H9 (cell line): ENCODE results near the gene MFSD11. TPM values are rescaled to one million over a fixed set of nuclear protein-coding genes. Genes with fewer than 3 reads are reported as not detected.

Source experiments
- DNase-seq: peaks from one replicate; pipeline ENCODE4 v3.0.0-alpha.2; 2017
- H2AFZ ChIP-seq: one replicate; pipeline ENCODE4 v1.6.1; 2013; ENCODE audit warnings: mild to moderate bottlenecking, low read length, control low read depth, moderate library complexity
- H2AK5ac ChIP-seq: 2 replicates; pipeline ENCODE4 v1.6.1; 2013; ENCODE audit warnings: low read length, control low read depth, mixed read lengths; ENCODE audit not compliant: insufficient read length
- H2BK120ac ChIP-seq: one replicate; pipeline ENCODE4 v1.6.1; 2013; ENCODE audit warnings: low read depth, mild to moderate bottlenecking, low read length, control low read depth, inconsistent platforms; ENCODE audit not compliant: poor library complexity, severe bottlenecking
- H2BK12ac ChIP-seq: 2 replicates; pipeline ENCODE4 v1.6.1; 2013; ENCODE audit warnings: low read length, control low read depth, mixed read lengths, low read depth; ENCODE audit not compliant: insufficient read length
- H2BK15ac ChIP-seq: 2 replicates; pipeline ENCODE4 v1.6.1; 2013; ENCODE audit warnings: low read depth, low read length, control low read depth
- H2BK20ac ChIP-seq: one replicate; pipeline ENCODE4 v1.6.1; 2013; ENCODE audit warnings: low read depth, mild to moderate bottlenecking, low read length, control low read depth, inconsistent platforms; ENCODE audit not compliant: poor library complexity, severe bottlenecking
- H2BK5ac ChIP-seq: 2 replicates; pipeline ENCODE4 v1.6.1; 2013; ENCODE audit warnings: low read length, control low read depth, mixed read lengths; ENCODE audit not compliant: insufficient read length
- H3K14ac ChIP-seq: 2 replicates; pipeline ENCODE4 v1.6.1; 2013; ENCODE audit warnings: low read length, control low read depth; ENCODE audit not compliant: insufficient read depth
- H3K18ac ChIP-seq: 2 replicates; pipeline ENCODE4 v1.6.1; 2013; ENCODE audit warnings: low read depth, mild to moderate bottlenecking, mixed read lengths, low read length, control low read depth; ENCODE audit not compliant: insufficient read length
- H3K23ac ChIP-seq: 2 replicates; pipeline ENCODE4 v1.6.1; 2013; ENCODE audit warnings: low read length, control low read depth, mixed read lengths, low read depth; ENCODE audit not compliant: insufficient read length
- H3K23me2 ChIP-seq: 2 replicates; pipeline ENCODE4 v1.6.1; 2013; ENCODE audit warnings: low read depth, mild to moderate bottlenecking, mixed read lengths, low read length, control low read depth; ENCODE audit not compliant: insufficient read length, poor library complexity, severe bottlenecking
- H3K27ac ChIP-seq: 2 replicates; pipeline ENCODE4 v1.5.1; 2013; ENCODE audit warnings: low read length, control low read depth, mixed read lengths, low read depth; ENCODE audit not compliant: insufficient read length
- H3K27me3 ChIP-seq: 2 replicates; pipeline ENCODE4 v1.6.1; 2013; ENCODE audit warnings: low read length, control low read depth, inconsistent platforms; ENCODE audit not compliant: insufficient read depth
- H3K4ac ChIP-seq: 2 replicates; pipeline ENCODE4 v1.6.1; 2013; ENCODE audit warnings: low read depth, mild to moderate bottlenecking, control low read depth, inconsistent platforms, low read length, moderate library complexity
- H3K4me1 ChIP-seq: 2 replicates; pipeline ENCODE4 v1.6.1; 2013; ENCODE audit warnings: low read length, control low read depth, inconsistent platforms; ENCODE audit not compliant: insufficient read depth
- H3K4me2 ChIP-seq: 2 replicates; pipeline ENCODE4 v1.6.1; 2013; ENCODE audit warnings: low read length, control low read depth, mixed read lengths; ENCODE audit not compliant: insufficient read length, insufficient read depth
- H3K56ac ChIP-seq: 2 replicates; pipeline ENCODE4 v1.6.1; 2013; ENCODE audit warnings: low read depth, mild to moderate bottlenecking, mixed read lengths, low read length, control low read depth; ENCODE audit not compliant: insufficient read length
- H3K79me1 ChIP-seq: 2 replicates; pipeline ENCODE4 v1.6.1; 2013; ENCODE audit warnings: low read depth, mild to moderate bottlenecking, moderate library complexity, low read length, control low read depth, inconsistent platforms; ENCODE audit not compliant: insufficient read depth, poor library complexity, severe bottlenecking
- H3K79me2 ChIP-seq: 2 replicates; pipeline ENCODE4 v1.6.1; 2013; ENCODE audit warnings: low read length, control low read depth, inconsistent platforms; ENCODE audit not compliant: insufficient read depth
- H3K9ac ChIP-seq: 2 replicates; pipeline ENCODE4 v1.6.1; 2013; ENCODE audit warnings: low read length, control low read depth, mixed read lengths; ENCODE audit not compliant: insufficient read length; ENCODE audit errors: extremely low read depth
- H3K9me3 ChIP-seq: one replicate; pipeline ENCODE4 v1.6.1; 2013; ENCODE audit warnings: low read depth, low read length, inconsistent platforms; ENCODE audit not compliant: control insufficient read depth
- H3T11ph ChIP-seq: one replicate; pipeline ENCODE4 v1.6.1; 2013; ENCODE audit warnings: mild to moderate bottlenecking, low read length, control low read depth, inconsistent platforms
- H4K20me1 ChIP-seq: one replicate; pipeline ENCODE4 v1.6.1; 2013; ENCODE audit not compliant: control insufficient read depth, insufficient read length, insufficient read depth
- H4K5ac ChIP-seq: 2 replicates; pipeline ENCODE4 v1.6.1; 2013; ENCODE audit warnings: low read depth, mild to moderate bottlenecking, mixed read lengths, low read length, control low read depth; ENCODE audit not compliant: insufficient read length
- H4K8ac ChIP-seq: replicated peaks from 2 replicates; pipeline ENCODE4 v1.6.1; 2013; ENCODE audit warnings: low read length, control low read depth, mixed read lengths, low read depth; ENCODE audit not compliant: insufficient read length
- H4K91ac ChIP-seq: 2 replicates; pipeline ENCODE4 v1.6.1; 2013; ENCODE audit warnings: low read depth, mild to moderate bottlenecking, moderate library complexity, mixed read lengths, low read length, control low read depth; ENCODE audit not compliant: insufficient read length
- H3K27ac Mint-ChIP-seq, 3 experiments: 2 replicates in 2 of 3; 3 replicates in 1 of 3; pipeline ENCODE4 v1.8.0; 2020 to 2021; ENCODE audit warnings: mixed read lengths in 3 of 3, mild to moderate bottlenecking in 1 of 3, moderate library complexity in 1 of 3
- H3K27me3 Mint-ChIP-seq: 2 replicates; pipeline ENCODE4 v1.8.0; 2021; ENCODE audit warnings: low read depth, mild to moderate bottlenecking, moderate library complexity, mixed read lengths
- H3K36me3 Mint-ChIP-seq, 3 experiments: 2 replicates in 2 of 3; 3 replicates in 1 of 3; pipeline ENCODE4 v1.8.0; 2020 to 2021; ENCODE audit warnings: low read depth in 3 of 3, mixed read lengths in 3 of 3; ENCODE audit not compliant: insufficient read depth in 1 of 3
- H3K4me1 Mint-ChIP-seq, 2 experiments: 2 replicates each; pipeline ENCODE4 v1.8.0; 2020; ENCODE audit warnings: mixed read lengths in 2 of 2
- H3K4me3 Mint-ChIP-seq, 2 experiments: 2 replicates in 1 of 2; 3 replicates in 1 of 2; pipeline ENCODE4 v1.8.0; 2020 to 2021; ENCODE audit warnings: mild to moderate bottlenecking in 2 of 2, mixed read lengths in 2 of 2, moderate library complexity in 1 of 2
- H3K9me3 Mint-ChIP-seq, 2 experiments: 2 replicates in 1 of 2; 3 replicates in 1 of 2; pipeline ENCODE4 v1.8.0; 2020; ENCODE audit warnings: mild to moderate bottlenecking in 2 of 2, mixed read lengths in 2 of 2, moderate library complexity in 1 of 2
- WGBS: extraction: QIAGEN DNeasy Blood & Tissue Kit; methylation state at CpG from one replicate; pipeline ENCODE4 v1.1.7; 2013; ENCODE audit warnings: missing lambda C conversion rate, low lambda C conversion rate, mixed read lengths; ENCODE audit not compliant: insufficient read length; ENCODE audit errors: extremely low coverage; 5-methylcytosine and 5-hydroxymethylcytosine counted together
- total RNA-seq: library from RNA; stranded (reverse); gene quantifications from 2 replicates; pipeline ENCODE4 v1.2.1, GENCODE V29; 2021
- TF ChIP-seq, protein P1 (sequence below): fragments of 200-600 bp; sonication (generic); conservative IDR thresholded peaks from 3 replicates; pipeline ENCODE4 v1.8.0; 2021; ENCODE audit warnings: antibody characterized with exemption, mild to moderate bottlenecking

The MFSD11 gene
- total RNA-seq, 1 experiment from 2014 or later, result 19.9 TPM

DNA sequence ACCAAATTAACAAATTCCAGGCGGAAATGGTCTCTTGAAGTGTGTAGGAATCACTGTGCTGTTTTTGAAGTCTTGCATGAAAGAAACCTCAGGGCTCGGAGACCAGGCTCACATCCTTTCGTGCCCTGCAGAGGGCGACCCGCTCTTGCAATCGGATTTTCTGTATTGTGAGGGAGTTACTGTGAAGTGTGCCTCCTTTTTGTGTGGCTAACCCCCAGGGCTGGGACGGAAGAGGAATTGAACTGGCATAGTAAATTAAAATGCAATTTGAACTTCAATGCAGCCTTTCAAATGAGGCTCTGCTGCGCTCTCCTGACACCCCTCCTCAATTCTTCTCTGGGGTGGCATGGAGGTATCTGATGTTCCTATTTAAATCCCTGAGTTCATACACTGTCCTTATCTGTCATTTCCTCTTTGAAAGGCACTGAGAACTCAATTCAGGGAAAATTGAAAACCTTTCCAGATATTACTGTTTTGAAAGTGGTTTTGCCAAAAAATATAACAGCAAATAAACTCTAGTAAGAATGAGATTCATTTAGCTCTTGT is 78.7 kb downstream of the MFSD11 start:
- H3K18ac ChIP-seq, result no peak overlapping the region
- H2BK20ac ChIP-seq, result no peak overlapping the region
- H3K23me2 ChIP-seq, result no peaks in the 10 kb centered on the region
- Mint-ChIP-seq H3K4me1 (peaks cover 7 to 15% of the 10 kb centered on the region in 2 experiments), H3K9me3 (no peaks in the 10 kb centered on the region), H3K4me3 (no peak overlapping the region), H3K27ac (peak overlapping the region in 1 of 3 experiments; percentile 64; a peak in 2 of 7 replicates), H3K27me3 (peaks cover 9% of the 10 kb centered on the region; the same call in 1 of the 2 replicates), H3K36me3 (no peaks in the 10 kb centered on the region)
- H3K56ac ChIP-seq, result no peak overlapping the region
- H3K14ac ChIP-seq, result no peak overlapping the region
- WGBS, result no CpG with 5 or more reads among the region's 8 CpGs
- no peak overlapping the region for H4K8ac ChIP-seq
- H2BK12ac ChIP-seq, result no peak overlapping the region
- H3K23ac ChIP-seq, result no peak overlapping the region
- H3K4me2 ChIP-seq, result no peak overlapping the region
- no peaks in the 10 kb centered on the region for H3K79me1 ChIP-seq
- no peak overlapping the region for H3K27ac ChIP-seq
- H4K91ac ChIP-seq, result no peak overlapping the region
- H2AFZ ChIP-seq, result peak overlapping the region; percentile 88
- H2BK15ac ChIP-seq, result no peak overlapping the region
- no peak overlapping the region for H3T11ph ChIP-seq
- no peak overlapping the region for H2BK120ac ChIP-seq
- H3K4me1 ChIP-seq, result no peaks in the 10 kb centered on the region; the same call in 1 of the 2 replicates
- H4K5ac ChIP-seq, result no peak overlapping the region
- TF ChIP-seq, protein P1, sequence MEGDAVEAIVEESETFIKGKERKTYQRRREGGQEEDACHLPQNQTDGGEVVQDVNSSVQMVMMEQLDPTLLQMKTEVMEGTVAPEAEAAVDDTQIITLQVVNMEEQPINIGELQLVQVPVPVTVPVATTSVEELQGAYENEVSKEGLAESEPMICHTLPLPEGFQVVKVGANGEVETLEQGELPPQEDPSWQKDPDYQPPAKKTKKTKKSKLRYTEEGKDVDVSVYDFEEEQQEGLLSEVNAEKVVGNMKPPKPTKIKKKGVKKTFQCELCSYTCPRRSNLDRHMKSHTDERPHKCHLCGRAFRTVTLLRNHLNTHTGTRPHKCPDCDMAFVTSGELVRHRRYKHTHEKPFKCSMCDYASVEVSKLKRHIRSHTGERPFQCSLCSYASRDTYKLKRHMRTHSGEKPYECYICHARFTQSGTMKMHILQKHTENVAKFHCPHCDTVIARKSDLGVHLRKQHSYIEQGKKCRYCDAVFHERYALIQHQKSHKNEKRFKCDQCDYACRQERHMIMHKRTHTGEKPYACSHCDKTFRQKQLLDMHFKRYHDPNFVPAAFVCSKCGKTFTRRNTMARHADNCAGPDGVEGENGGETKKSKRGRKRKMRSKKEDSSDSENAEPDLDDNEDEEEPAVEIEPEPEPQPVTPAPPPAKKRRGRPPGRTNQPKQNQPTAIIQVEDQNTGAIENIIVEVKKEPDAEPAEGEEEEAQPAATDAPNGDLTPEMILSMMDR, result peak; percentile 81
- H3K79me2 ChIP-seq, result no peaks in the 10 kb centered on the region
- H2BK5ac ChIP-seq, result no peak overlapping the region
- H2AK5ac ChIP-seq, result no peak overlapping the region
- H3K9ac ChIP-seq, result no peak overlapping the region
- DNase-seq, result peak; percentile 88
- no peaks in the 10 kb centered on the region for H3K9me3 ChIP-seq
- no peaks in the 10 kb centered on the region for H3K27me3 ChIP-seq
- H3K4ac ChIP-seq, result no peak overlapping the region
- H4K20me1 ChIP-seq, result no peaks in the 10 kb centered on the region
